ENCODE data around the gene MT1A.

DNA sequence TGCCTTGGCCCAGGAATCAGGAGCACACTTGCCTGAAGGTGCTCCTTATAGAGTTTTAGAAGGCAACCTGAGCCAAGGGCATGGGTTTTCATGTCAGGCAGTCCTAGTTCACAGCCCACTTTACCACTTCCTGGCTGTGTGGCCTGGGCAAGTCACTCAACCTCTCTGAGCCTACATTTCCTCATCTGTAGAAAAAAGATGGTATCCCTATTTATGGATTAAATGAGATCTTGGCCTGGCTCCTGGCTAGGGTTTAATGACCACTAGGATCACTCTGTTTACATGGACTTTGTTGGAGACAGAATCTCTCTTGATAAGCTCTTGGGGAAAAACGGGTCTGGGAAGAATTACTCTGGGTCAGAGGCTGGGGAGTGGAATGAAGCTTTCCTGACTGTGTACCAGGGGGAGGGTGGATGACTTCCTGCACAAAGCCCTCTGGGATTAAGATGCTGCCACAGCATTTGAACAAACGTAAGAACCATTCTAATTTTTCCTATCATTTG lies 27.8 kb upstream of the MT1A start:
- TF ChIP-seq, protein P1, sequence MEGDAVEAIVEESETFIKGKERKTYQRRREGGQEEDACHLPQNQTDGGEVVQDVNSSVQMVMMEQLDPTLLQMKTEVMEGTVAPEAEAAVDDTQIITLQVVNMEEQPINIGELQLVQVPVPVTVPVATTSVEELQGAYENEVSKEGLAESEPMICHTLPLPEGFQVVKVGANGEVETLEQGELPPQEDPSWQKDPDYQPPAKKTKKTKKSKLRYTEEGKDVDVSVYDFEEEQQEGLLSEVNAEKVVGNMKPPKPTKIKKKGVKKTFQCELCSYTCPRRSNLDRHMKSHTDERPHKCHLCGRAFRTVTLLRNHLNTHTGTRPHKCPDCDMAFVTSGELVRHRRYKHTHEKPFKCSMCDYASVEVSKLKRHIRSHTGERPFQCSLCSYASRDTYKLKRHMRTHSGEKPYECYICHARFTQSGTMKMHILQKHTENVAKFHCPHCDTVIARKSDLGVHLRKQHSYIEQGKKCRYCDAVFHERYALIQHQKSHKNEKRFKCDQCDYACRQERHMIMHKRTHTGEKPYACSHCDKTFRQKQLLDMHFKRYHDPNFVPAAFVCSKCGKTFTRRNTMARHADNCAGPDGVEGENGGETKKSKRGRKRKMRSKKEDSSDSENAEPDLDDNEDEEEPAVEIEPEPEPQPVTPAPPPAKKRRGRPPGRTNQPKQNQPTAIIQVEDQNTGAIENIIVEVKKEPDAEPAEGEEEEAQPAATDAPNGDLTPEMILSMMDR (conservative IDR thresholded peaks at IDR 0.05): no peak
- no peak for TF ChIP-seq ZFX (IDR thresholded peaks at IDR 0.05)
